Measurements from ENCODE around the gene FCHO1. TPM values are rescaled to one million over a fixed set of nuclear protein-coding genes. Genes with fewer than 3 reads are reported as not detected.

The FCHO1 gene
- total RNA-seq, 1 donor from 2014 or later: 0.26 TPM

DNA sequence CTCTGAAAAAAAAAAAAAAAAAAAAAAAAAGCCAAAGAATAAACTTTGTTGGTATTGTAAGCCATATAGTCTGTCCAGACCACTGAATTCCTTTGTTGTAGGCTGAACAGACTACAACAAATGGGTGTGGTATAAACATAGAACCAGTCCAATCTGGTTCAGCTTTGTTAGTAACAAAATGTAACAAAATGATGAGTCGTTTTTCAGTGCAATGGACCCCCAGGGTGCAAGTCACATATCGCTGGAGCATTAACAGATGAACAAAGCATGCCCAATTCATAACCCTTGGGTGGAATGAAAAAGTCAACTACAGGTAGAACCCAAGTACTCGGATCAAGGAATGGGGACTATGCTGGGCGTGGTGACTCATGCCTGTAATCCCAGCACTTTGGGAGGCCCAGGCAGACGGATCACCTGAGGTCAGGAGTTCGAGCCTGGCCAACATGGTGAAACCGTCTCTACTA, 13.6 kb upstream of the FCHO1 start:
- TF ChIP-seq, protein P1, sequence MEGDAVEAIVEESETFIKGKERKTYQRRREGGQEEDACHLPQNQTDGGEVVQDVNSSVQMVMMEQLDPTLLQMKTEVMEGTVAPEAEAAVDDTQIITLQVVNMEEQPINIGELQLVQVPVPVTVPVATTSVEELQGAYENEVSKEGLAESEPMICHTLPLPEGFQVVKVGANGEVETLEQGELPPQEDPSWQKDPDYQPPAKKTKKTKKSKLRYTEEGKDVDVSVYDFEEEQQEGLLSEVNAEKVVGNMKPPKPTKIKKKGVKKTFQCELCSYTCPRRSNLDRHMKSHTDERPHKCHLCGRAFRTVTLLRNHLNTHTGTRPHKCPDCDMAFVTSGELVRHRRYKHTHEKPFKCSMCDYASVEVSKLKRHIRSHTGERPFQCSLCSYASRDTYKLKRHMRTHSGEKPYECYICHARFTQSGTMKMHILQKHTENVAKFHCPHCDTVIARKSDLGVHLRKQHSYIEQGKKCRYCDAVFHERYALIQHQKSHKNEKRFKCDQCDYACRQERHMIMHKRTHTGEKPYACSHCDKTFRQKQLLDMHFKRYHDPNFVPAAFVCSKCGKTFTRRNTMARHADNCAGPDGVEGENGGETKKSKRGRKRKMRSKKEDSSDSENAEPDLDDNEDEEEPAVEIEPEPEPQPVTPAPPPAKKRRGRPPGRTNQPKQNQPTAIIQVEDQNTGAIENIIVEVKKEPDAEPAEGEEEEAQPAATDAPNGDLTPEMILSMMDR (IDR thresholded peaks at IDR 0.05; ENCODE audit: insufficient read depth, low read length, severe bottlenecking): no peak
- no peak for DNase-seq (ENCODE audit: low read depth)
- Histone ChIP-seq H3K36me3 (ENCODE audit: control insufficient read depth, insufficient read depth, low read length) (peaks cover 8% of the 10 kb centered on the region), H3K4me3 (ENCODE audit: low read depth, low read length) (no peak overlapping the region), H3K27me3 (ENCODE audit: control insufficient read depth, insufficient read depth, low read length) (no peaks in the 10 kb centered on the region)
- no peak for FAIRE-seq

DNA sequence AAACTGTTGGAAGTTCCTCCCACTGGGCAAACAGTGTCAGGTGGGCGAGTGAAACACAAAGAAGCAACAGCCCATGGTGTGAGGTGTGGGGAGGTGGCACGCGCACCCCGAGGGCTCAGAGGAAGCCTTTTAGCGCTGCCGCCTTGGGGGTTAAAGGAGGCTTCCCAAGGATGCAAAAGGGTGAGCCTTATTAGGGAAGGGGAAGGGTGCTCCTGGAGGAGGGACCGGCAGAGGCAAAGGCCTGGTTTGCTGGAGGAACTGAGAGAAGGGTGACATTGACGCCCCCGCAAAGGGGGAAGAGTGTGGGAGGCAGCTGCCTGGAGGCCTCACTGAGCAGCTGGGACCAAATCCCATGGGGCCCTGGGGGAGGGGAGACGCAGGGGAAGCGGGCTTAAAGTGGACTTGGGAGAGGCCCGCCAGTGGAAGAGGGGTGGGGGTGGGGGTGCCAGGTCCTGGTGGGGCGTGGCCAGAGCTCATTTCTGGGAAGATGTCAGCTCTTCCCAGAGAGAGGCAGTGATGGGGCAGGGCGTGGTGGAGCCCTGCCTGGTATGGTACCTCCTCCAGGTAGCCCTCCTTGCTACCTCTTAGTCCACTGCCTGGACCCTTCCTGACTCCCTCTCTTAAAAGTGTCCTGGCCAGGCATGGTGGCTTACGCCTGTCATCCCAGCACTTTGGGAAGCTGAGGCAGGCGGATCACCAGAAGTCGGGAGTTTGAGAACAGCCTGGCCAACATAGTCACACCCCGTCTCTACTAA, 12.0 kb upstream of the FCHO1 start:
- DNase-seq (ENCODE audit: low read depth) (no peak), FAIRE-seq (no peak)
- no peaks in the 10 kb centered on the region for H3K36me3 ChIP-seq (ENCODE audit: control insufficient read depth, insufficient read depth, low read length)
- TF ChIP-seq, protein P1 (IDR thresholded peaks at IDR 0.05; ENCODE audit: insufficient read depth, low read length, severe bottlenecking): no peak
- H3K4me3 ChIP-seq (ENCODE audit: low read depth, low read length): no peak overlapping the region
- no peaks in the 10 kb centered on the region for H3K27me3 ChIP-seq (ENCODE audit: control insufficient read depth, insufficient read depth, low read length)

DNA sequence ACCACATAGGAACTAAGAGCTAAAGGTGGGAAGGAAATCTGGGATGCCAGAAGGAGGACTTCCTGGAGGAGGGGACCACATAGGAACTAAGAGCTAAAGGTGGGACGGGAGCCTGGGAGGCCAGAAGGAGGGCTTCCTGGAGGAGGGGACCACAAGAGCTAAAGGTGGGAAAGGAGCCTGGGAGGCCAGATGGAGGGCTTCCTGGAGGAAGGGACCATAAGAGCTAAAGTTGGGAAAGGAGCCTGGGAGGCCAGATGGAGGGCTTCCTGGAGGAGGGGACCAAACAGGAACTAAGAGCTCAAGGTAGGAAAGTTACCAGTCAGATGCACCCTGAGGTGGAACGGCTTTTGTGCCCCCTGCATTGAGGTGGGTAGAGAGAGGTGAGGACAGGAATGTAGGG, 9.8 kb upstream of the FCHO1 start:
- no peaks in the 10 kb centered on the region for H3K27me3 ChIP-seq (ENCODE audit: control insufficient read depth, insufficient read depth, low read length)
- no peaks in the 10 kb centered on the region for H3K36me3 ChIP-seq (ENCODE audit: control insufficient read depth, insufficient read depth, low read length)
- TF ChIP-seq, protein P1 (IDR thresholded peaks at IDR 0.05; ENCODE audit: insufficient read depth, low read length, severe bottlenecking): no peak
- no peak overlapping the region for H3K4me3 ChIP-seq (ENCODE audit: low read depth, low read length)
- DNase-seq (ENCODE audit: low read depth) (no peak), FAIRE-seq (no peak)

DNA sequence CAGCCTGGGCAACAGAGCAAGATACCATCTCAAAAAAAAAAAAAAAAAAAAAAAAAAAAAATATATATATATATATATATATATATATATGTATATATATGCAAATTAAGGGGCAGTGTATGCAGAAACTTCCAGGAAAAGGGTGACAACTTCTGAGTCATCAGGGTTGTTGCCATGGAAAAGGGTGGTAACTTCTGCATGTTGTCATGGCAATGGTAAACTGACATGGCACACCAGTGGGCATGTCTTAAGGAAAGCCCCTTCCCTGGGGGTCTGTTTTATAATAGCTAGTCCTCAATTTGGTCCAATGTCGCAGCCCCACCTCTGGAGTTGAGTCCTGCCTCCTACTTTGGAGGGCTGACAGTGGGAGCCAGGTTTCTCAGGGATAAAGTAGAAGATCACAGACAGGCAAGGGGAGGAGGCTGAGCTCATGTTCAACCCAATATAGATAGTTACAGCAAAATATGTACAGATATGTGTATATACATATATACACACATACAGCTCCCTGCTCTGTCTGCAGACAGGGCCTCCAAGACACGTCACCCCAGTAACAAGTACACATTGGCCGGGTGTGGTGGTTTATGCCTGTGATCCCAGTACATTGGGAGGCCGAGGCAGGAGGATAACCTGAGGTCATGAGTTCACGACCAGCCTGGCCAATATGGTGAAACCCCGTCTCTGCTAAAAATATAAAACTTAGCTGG, 7.2 kb upstream of the FCHO1 start:
- no peaks in the 10 kb centered on the region for H3K36me3 ChIP-seq (ENCODE audit: control insufficient read depth, insufficient read depth, low read length)
- peak; percentile 33 for DNase-seq (ENCODE audit: low read depth)
- H3K4me3 ChIP-seq (ENCODE audit: low read depth, low read length): no peak overlapping the region
- H3K27me3 ChIP-seq (ENCODE audit: control insufficient read depth, insufficient read depth, low read length): no peaks in the 10 kb centered on the region
- TF ChIP-seq, protein P1 (IDR thresholded peaks at IDR 0.05; ENCODE audit: insufficient read depth, low read length, severe bottlenecking): no peak
- no peak for FAIRE-seq

DNA sequence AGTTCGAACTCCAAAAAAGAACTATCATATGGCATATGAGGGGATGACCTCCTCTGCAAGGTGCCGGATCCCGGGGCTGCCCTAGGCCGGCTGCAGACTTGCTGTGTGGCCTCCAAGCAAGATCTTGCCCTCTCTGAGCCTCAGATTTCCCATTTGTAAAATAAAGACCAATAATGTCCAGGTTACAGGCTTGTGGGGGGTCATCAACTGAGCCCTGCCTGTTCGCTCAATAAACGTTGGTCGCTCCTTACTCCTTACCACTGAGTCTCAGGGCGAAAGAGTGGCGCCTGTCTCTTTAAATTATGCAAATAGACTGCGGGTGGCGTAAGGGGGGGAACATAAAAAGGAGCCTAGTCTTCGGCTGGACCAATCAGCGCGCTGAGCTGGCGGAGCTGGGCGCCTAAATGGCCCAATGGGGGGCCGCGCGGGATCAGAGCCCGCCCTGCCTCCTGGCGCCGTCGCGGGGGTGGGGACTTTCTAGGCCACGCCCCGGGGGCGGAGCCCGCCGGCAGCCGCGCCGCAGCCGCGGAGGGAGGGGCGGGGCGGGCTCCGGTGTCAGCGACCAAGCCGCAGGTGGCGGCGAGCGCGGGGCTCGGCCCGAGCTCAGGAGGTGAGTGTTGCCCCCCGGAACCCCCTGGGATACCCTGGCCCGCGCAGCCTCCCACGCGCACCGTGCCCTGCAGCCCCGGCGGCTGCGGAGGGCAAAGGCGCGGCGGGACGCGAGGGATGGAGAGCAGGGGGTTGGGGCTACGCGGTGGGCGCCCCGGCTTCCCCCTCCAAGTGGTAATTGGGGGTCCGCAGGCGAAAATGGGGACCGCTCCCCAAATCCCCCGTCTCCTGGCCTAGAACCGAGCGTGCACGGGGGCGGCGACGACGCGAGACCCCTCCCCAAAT, 3.8 kb upstream of the FCHO1 start:
- DNase-seq (ENCODE audit: low read depth): peak; percentile 77
- no peaks in the 10 kb centered on the region for H3K27me3 ChIP-seq (ENCODE audit: control insufficient read depth, insufficient read depth, low read length)
- TF ChIP-seq, protein P1 (IDR thresholded peaks at IDR 0.05; ENCODE audit: insufficient read depth, low read length, severe bottlenecking): no peak
- no peaks in the 10 kb centered on the region for H3K36me3 ChIP-seq (ENCODE audit: control insufficient read depth, insufficient read depth, low read length)
- peak overlapping the region; percentile 18 for H3K4me3 ChIP-seq (ENCODE audit: low read depth, low read length)
- FAIRE-seq: no peak

All from bronchial epithelial cell (primary cell).